GM19438 (cell line): ENCODE data around the gene FAM187B.
"Not testable (repeated sequence)": the region's sequence is repeated elsewhere in the genome, so short reads cannot be mapped to it uniquely, and the experiment has no call there.

Experiments used
- ATAC-seq: cut with Tn5 transposase; IDR thresholded peaks from one replicate; pipeline ENCODE4 v1.9.1; 2021; ENCODE audit warnings: low read depth; ENCODE audit not compliant: unreplicated experiment

Gene FAM187B

DNA sequence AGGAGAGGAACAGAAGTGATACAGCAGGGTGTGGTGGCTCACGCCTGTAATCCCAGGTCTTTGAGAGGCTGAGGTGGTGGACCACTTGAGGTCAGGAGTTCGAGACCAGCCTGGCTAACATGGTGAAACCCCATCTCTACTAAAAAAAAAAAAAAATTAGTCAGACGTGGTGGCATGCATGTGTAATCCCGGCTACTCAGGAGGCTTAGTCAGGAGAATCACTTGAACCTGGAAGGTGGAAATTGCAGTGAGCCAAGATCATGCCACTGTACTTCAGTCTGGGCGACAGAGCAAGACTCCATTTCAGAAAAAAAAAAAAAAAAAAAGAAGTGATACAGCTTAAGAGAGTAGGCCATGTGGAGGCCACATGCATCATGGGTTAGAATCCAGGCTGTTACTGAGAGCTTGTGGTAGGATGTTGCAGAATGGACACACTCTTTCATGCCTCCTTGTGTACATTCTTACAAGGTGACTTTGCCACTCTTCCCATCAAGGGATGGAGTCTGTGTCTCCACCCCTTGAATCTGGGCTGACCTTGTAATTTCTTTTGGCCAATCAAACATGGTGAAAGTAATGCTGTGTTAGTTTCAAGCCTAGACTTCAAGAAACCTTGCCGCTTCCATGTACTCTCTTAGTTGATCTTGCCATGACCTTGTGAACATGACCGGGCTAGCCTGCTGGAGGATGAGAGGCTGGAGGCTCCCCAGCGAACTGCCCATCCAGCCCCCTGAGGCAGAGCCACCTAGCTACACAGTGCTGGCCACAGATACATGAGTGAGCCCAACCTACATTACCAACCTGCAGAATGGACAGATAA is 12.3 kb downstream of the FAM187B start:
- ATAC-seq, result no peak

DNA sequence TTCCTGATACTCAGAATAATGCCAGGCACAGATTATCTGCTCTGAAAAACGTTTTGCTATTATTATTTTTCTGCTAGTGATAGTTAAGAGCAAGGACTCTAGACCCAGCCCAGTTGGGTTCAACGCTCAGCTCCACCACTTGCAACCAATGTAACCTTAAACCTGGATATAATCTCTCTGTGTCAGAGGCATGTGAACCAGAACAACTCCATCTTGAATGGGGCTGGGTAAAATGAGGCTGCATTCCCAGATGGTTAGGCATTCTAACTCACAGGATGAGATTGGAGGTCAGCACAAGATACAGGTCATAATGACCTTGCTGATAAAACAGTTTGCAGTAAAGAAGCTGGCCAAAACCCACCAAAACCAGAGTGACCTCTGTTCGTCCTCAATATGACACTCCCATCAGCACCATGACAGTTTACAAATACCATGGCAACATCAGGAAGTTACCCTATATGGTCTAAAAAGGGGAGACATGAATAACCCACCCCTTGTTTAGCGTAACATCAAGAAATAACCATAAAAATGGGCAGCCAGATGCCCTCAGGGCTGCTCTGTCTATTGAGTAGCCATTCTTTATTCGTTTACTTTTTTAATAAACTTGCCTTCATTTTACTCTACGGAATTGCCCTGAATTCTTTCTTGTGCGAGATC is 13.6 kb downstream of the FAM187B start:
- ATAC-seq, result no peak

GRCh38 chr19:35213663-35214632 is 14.6 kb downstream of the FAM187B start:
- ATAC-seq, result peak; percentile 48

- ATAC-seq, result no peak
Measured at GRCh38 chr19:35212241-35212640, 16.3 kb downstream of the FAM187B start.

DNA sequence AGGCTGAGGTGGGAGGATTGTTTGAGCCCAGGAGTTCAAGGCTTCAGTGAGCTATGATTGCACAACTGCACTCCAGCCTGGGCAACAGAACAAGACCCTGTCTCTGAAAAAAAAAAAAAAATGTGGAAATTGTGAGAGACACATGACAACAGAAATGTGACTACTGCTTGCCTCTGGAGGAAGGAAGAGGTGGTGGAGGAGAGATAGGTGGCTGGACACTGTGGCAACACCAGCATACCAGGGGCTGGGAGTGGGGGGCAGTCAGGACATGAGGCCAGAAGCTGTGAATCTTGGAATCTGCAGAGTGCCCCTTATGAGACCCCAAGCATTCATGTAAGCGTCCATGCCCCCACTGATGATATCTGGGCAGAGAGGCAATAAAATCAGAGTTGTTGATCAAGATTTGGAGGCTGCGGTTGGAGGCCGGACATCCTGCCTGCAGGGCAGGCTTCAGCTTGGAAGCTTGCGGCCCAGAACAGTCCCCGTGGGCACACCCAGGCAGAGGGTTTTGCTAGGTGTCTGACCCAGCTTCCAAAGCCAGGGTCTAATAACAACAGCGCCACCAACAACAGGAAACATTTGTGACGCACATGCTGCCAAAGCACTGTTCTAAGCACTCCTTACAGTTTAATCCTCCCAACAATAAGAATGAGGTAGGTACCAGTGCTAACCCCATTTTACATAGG is 16.9 kb downstream of the FAM187B start:
- no peak for ATAC-seq

- ATAC-seq, result no peak
Measured at GRCh38 chr19:35209646-35210045, 18.9 kb downstream of the FAM187B start.

DNA sequence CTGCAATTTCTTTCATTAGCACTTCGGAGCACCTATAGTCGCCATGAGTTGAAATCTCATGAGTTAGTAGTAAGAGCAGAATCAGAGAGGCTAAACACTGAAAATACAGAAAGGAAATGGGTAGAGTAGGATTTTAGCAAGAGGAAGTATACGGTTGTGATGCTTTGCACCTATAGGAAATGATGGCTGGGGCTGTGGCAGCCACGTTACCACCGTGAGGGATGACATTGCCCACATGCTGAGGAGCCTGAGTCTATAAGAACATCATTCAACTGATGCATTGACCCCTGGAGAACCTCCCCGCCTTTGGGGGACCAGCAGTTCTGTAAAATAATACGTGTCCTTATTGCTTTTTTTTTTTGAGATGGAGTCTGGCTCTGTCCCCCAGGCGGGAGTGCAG is 20.4 kb downstream of the FAM187B start:
- ATAC-seq, result no peak

GRCh38 chr19:35207391-35207871 is 21.1 kb downstream of the FAM187B start:
- ATAC-seq, result no peak

- ATAC-seq, result no peak
Measured at GRCh38 chr19:35206855-35207254, 21.7 kb downstream of the FAM187B start.

- no peak for ATAC-seq
Measured at GRCh38 chr19:35206379-35206778, 22.2 kb downstream of the FAM187B start.

DNA sequence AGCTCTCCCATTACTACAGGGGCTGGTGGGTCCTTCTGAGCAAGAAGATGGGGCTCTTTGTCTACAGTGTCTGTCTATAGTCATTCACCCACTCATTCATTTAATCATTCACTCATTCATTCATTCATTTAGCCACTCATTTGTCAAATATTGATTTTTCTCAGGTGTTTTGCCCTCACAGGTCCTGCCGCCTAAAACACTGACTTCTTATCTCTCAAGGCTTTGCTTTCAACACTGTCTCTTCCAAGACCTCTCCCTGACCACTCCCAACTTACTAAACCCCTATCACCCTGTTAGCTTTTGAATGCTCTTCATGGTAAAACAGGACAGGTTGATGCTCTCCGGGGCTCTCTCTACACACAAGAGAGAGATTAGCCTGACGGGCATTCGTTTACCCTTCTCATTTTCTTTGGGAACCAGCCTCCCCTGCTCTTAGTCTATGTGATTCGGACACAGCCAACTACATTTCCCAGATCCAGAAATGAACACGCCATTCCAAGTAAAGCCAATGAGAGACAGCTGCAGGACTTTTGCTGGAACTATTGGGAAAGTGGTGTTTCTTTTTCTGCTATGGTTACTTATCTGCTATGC is 22.7 kb downstream of the FAM187B start:
- ATAC-seq, result peak; percentile 26

DNA sequence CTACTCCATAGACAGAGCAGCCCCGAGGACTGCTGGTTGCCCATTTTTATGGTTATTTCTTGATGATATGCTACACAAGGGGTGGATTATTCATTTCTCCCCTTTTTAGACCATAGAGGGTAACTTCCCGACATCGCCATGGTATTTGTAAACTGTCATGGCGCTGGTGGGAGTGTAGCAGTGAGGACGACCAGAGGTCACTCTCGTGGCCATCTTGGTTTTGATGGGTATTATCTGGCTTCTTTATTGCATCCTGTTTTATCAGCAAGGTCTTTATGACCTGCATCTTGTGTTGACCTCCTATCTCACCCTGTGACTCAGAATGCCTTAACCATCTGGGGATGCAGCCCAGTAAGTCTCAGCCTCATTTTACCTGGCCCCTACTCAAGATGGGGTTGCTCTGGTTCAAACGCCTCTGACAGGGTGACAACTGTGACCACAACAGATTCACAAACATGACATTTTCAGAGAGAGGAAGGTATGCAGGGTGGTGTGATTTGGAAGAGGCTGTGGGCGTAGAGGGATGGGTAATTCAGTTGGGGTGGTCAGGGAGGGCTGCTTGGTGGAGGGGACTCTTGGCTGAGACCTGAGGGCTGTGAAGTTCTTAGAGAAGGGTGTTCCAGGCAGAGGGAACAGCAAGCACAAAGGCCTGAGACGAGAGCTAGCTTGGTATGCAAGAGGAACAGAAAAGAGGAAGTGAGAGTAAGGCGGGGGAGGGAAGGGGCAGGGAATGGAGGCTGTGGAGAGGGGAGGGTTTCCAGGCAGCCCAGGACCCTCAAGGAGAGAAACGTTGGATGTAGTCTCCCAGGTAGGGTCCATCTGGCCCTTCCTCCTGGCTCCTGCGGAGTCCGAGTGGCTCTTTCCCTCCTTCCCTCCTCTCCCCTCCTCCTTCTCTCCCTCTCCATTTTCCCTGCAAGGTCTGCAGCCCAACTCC is 23.5 kb downstream of the FAM187B start:
- peak; percentile 64 for ATAC-seq

GRCh38 chr19:35202722-35203688 is 25.5 kb downstream of the FAM187B start:
- ATAC-seq, result no peak

DNA sequence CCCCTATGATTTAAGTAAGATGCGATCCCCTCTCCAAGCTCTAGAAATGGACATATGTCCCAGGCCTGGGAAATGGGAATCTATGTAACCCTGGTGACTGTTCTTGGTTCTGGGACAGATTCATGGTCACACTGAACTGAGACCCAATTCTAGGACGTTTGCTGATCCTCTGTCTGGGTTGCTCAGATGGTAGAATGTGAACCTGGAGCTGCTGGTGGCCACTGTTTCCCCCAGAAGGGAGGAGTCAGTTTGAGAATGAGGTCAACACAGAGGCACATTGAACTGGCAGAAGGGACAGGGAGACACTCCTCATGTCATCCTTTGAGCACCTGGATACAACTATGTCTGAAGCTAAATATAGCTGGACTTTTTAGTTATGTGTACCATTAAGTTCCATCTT is 29.1 kb downstream of the FAM187B start:
- ATAC-seq, result no peak

DNA sequence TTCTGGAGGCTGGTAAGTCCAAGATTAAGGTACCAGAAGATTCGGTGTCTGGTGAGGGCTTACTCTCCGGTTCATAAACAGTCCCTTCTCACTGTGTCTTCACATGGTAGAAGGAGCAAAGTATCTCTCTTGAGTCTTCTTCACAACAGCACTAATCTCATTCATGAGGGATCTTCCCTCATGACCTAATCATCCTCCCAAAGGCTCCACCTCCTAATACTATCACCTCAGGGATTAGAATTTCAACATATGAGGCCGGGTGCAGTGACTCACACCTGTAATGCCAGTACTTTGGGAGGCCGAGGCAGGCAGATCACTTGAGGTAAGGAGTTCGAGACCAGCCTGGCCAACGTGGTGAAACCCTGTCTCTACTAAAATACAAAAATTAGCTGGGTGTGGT is 31.7 kb downstream of the FAM187B start:
- not testable (repeated sequence) for ATAC-seq

DNA sequence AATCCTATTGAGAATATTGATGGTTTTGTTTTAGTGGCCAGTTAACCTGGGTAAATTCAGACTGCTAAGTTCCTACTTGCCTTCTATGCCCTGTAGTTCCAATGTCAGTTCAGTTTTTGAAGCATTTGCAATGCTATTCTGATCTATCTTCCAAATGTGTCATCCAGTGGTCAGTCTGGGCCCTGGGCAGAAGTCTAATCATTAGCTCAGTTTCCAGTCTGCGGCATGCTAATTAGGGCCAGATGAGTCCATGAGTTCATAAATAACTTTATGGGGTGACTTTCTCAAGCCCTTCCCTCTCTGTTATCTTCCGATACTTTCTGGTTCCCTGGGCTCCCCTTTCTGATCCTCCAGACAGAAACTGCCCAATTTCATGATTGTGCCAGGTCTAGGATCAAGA is 32.7 kb downstream of the FAM187B start:
- ATAC-seq, result no peak
